GM23248 (cell line): ENCODE results near the gene MRPS15.

Experiments
- EZH2 ChIP-seq: fragments of 200-600 bp; sonication (generic); IDR thresholded peaks from 2 replicates; pipeline ENCODE4 v1.6.1; 2018; ENCODE audit warnings: antibody characterized with exemption, mild to moderate bottlenecking; ENCODE audit not compliant: insufficient read depth, poor library complexity, severe bottlenecking
- EZH2phosphoT487 ChIP-seq: fragments of 200-600 bp; sonication (generic); IDR thresholded peaks from 2 replicates; pipeline ENCODE4 v1.6.1; 2018; ENCODE audit warnings: antibody characterized with exemption, moderate library complexity, mild to moderate bottlenecking, low read depth; ENCODE audit not compliant: insufficient read depth

DNA sequence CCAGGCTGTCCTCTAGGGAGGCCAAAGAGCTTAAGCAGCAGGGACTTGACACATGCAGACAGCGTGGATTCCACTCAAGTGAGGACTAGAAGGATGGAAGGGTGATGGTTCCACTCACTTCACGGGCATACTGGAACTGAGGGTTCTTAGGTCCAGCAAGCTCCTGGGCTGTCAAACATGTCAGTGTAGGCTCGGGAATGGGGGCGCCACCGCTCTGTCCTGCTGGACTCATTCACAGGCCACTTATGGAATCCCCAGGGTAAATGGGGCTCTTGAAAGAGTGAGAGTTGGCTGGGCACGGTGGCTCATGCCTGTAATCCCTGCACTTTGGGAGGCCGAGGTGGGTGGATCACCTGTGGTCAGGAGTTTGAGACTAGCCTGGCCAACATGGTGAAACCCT is 46.2 kb upstream of the MRPS15 start:
- TF ChIP-seq EZH2phosphoT487, result no peak
- no peak for TF ChIP-seq EZH2
